Naive thymus-derived CD4-positive, alpha-beta T cell (primary cell): ENCODE measurements around the gene TGFBR3. TPM values are rescaled to one million over a fixed set of nuclear protein-coding genes. Genes with fewer than 3 reads are reported as not detected.

Experiments
- ATAC-seq: fragments of 150-1000 bp; cut with Tn5 transposase; 2 replicates; pipeline ENCODE4 v1.10.0; 2021; ENCODE audit warnings: mild to moderate bottlenecking, moderate library complexity
- CTCF ChIA-PET: fragments of 350-600 bp; sonication (Branson Sonifier 250); formaldehyde crosslinking; loops from one replicate; lab custom pipeline; 2021; ENCODE audit warnings: antibody characterized with exemption; lab: Charles Lee
- POLR2A ChIA-PET: fragments of 350-600 bp; sonication (Branson Sonifier 250); formaldehyde crosslinking; loops from one replicate; lab custom pipeline; 2021; ENCODE audit warnings: antibody characterized with exemption, inconsistent platforms; lab: Charles Lee
- DNase-seq, 9 donors: peaks; one replicate each; pipeline versions ENCODE4 v3.0.0 to v3.0.0-alpha.2; 2020 to 2022; ENCODE audit warnings: mixed read lengths in 1 of 9
- H3K27ac ChIP-seq: one replicate; pipeline ENCODE4 v1.7.0; 2013; ENCODE audit warnings: mild to moderate bottlenecking, low read depth, low read length, moderate library complexity
- H3K27me3 ChIP-seq, 2 donors: one replicate each; pipeline ENCODE4 v1.7.0; 2013; ENCODE audit warnings: low read length in 2 of 2, mild to moderate bottlenecking in 2 of 2, moderate library complexity in 2 of 2; ENCODE audit not compliant: control insufficient read depth in 2 of 2, insufficient read depth in 2 of 2
- H3K36me3 ChIP-seq, 3 experiments: 1 replicate in 2 of 3; 2 replicates in 1 of 3; pipeline ENCODE4 v1.7.0; 2013; ENCODE audit warnings: low read length in 3 of 3, mild to moderate bottlenecking in 3 of 3, moderate library complexity in 1 of 3; ENCODE audit not compliant: insufficient read depth in 3 of 3, control insufficient read depth in 2 of 3
- H3K4me1 ChIP-seq, 2 donors: one replicate each; pipeline ENCODE4 v1.7.0; 2013; ENCODE audit warnings: low read length in 2 of 2, mild to moderate bottlenecking in 2 of 2, moderate library complexity in 1 of 2; ENCODE audit not compliant: control insufficient read depth in 2 of 2, insufficient read depth in 2 of 2
- H3K4me3 ChIP-seq: 2 replicates; pipeline ENCODE4 v1.7.0; 2013; ENCODE audit warnings: mild to moderate bottlenecking, low read length
- H3K9me3 ChIP-seq, 3 experiments: 1 replicate in 2 of 3; 2 replicates in 1 of 3; pipeline ENCODE4 v1.7.0; 2013; ENCODE audit warnings: low read length in 3 of 3; ENCODE audit not compliant: control insufficient read depth in 2 of 3
- H3K27ac Mint-ChIP-seq, 9 donors: one replicate each; pipeline ENCODE4 v1.8.0; 2020 to 2022; ENCODE audit warnings: mixed read lengths in 9 of 9, mild to moderate bottlenecking in 8 of 9, moderate library complexity in 5 of 9, inconsistent platforms in 2 of 9
- H3K27me3 Mint-ChIP-seq, 5 donors: one replicate each; pipeline ENCODE4 v1.8.0; 2021 to 2022; ENCODE audit warnings: mixed read lengths in 5 of 5, mild to moderate bottlenecking in 1 of 5
- H3K36me3 Mint-ChIP-seq, 5 donors: one replicate each; pipeline ENCODE4 v1.8.0; 2020 to 2022; ENCODE audit warnings: mixed read lengths in 5 of 5, mild to moderate bottlenecking in 3 of 5, inconsistent platforms in 1 of 5
- H3K4me1 Mint-ChIP-seq, 7 donors: one replicate each; pipeline ENCODE4 v1.8.0; 2020 to 2022; ENCODE audit warnings: mixed read lengths in 7 of 7, mild to moderate bottlenecking in 3 of 7, inconsistent platforms in 1 of 7
- H3K4me3 Mint-ChIP-seq, 10 donors: one replicate each; pipeline ENCODE4 v1.8.0; 2020 to 2022; ENCODE audit warnings: mild to moderate bottlenecking in 10 of 10, mixed read lengths in 10 of 10, moderate library complexity in 6 of 10, inconsistent platforms in 2 of 10
- H3K9me3 Mint-ChIP-seq, 11 donors: one replicate each; pipeline ENCODE4 v1.8.0; 2020 to 2022; ENCODE audit warnings: mixed read lengths in 11 of 11, mild to moderate bottlenecking in 4 of 11, inconsistent platforms in 1 of 11, moderate library complexity in 1 of 11
- intact Hi-C, 2 donors: fragments of 100-400 bp; cut with micrococcal nuclease; formaldehyde crosslinking; loops; one replicate each; pipeline ENCODE4 v1.15.1; 2023
- polyA plus RNA-seq, 2 donors: library from polyadenylated mRNA; unstranded; fragments of 300-500 nt; fragmentation: Illumina TruSeq; gene quantifications; one replicate each; pipeline ENCODE4 v1.2.3, GENCODE V29; 2021
- total RNA-seq, 6 experiments: library from RNA in 5 of 6; stranded (reverse) in 5 of 6; gene quantifications; 1 replicate in 5 of 6; 2 replicates in 1 of 6; pipeline ENCODE4 v1.2.3 and lab custom pipeline; 2021 to 2026

Gene TGFBR3
- total and polyA plus RNA-seq, 7 experiments from 2014 or later: 9.4 to 36.3 (median 11.4) TPM

DNA sequence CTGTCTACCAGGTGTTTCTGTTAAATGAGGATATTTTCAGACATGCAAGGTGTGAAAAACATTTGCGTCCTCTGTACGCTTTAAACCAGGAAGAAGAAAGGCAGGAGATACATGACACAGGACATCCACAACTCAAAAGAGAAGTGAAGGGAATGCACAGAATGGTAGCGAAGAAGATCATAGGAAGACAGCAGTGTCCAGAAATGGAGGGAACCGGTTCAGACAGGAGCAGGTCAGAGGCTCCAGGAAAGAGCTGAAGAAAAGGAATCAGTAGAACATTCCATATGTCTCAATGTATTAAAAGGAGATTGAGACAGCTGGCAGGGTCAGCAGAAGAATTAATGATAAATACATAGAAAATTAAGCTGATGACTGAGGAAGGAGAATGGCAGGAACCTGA, 194.4 kb downstream of the TGFBR3 start:
- no peak for DNase-seq
- intact Hi-C loops: loop anchor here in 1 of 2 donors (2.0 kb wide), 1 partner anchor 65 kb away; no protein-coding TSS in a partner anchor
- ChIA-PET CTCF (no interaction called here), POLR2A (interaction anchor here (0.6 kb wide), 1 partner anchor 677 kb away, joined by 3 read pairs; no protein-coding TSS in a partner anchor)
- peaks cover 5 to 22% (median 7%) of the 10 kb centered on the region in 7 donors for H3K4me1 Mint-ChIP-seq
- peak overlapping the region in 1 of 9 donors; percentile 0 for H3K27ac Mint-ChIP-seq
- Histone ChIP-seq H3K27ac (no peak overlapping the region), H3K4me1 (peaks cover under 1 to 2% of the 10 kb centered on the region in 2 donors), H3K27me3 (no peaks in the 10 kb centered on the region), H3K36me3 (peaks cover 0 to 4% (median 0%) of the 10 kb centered on the region in 3 experiments), H3K9me3 (no peaks in the 10 kb centered on the region), H3K4me3 (no peak overlapping the region)
- no peaks in the 10 kb centered on the region for H3K9me3 Mint-ChIP-seq
- peaks cover 0 to 65% (median 50%) of the 10 kb centered on the region in 5 donors for H3K36me3 Mint-ChIP-seq
- ATAC-seq: no peak
- no peaks in the 10 kb centered on the region for H3K27me3 Mint-ChIP-seq
- no peak overlapping the region for H3K4me3 Mint-ChIP-seq

DNA sequence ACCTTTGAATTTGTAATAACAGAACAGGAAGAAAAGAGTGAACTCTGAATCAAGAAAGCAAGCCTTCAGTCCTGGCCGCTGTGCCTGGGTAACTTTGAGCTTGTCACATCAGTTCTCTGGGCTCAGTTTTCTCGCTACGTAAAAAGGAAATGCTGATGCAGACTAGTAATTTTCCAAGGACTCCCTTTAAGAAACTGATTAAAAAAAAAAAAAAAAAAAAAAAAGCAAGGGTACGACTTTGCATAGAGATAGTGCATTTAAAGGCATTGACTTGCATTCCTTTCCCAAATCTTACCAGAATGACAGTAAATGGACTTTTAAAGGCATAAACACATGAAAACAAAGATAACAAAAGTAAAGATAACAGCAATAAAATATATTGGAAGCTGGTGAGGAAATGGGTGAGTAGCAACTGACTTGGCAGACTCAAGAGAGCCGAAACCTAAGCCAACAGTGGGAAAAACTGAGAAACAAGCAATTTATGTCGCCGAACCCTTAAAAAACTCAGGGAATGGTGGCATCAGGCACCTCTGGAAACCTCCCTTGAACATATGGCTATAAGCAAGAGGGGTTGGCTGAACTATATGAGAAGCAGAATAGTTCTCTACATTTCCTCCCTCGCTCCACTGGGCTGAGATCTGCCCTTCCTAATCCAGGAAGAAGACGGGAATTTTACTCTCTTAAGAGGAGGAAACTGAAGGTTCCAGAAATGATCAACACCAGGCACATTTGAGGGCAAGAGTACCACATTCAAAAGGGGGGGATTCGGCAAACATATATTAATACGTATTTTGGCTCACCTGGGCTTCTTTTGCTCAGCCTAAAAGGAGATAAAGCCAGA, 196.1 kb downstream of the TGFBR3 start:
- no peak for ATAC-seq
- peaks cover 4 to 10% of the 10 kb centered on the region in 2 donors for H3K4me1 ChIP-seq
- H3K9me3 ChIP-seq: no peaks in the 10 kb centered on the region
- CTCF ChIA-PET: interaction anchor here (1.2 kb wide), 1 partner anchor 100 kb away, joined by 3 read pairs; no protein-coding TSS in a partner anchor
- no peaks in the 10 kb centered on the region for H3K27me3 Mint-ChIP-seq
- no peaks in the 10 kb centered on the region for H3K27me3 ChIP-seq
- peaks cover 4 to 29% (median 14%) of the 10 kb centered on the region in 7 donors for H3K4me1 Mint-ChIP-seq
- no peak for DNase-seq
- POLR2A ChIA-PET: no interaction called here
- no peak overlapping the region for H3K27ac ChIP-seq
- H3K4me3 ChIP-seq: no peak overlapping the region
- H3K36me3 ChIP-seq: no peaks in the 10 kb centered on the region
- peak overlapping the region in 2 of 9 donors; percentile 34 to 41 for H3K27ac Mint-ChIP-seq
- peaks cover 0 to 57% (median 39%) of the 10 kb centered on the region in 5 donors for H3K36me3 Mint-ChIP-seq
- H3K4me3 Mint-ChIP-seq: no peak overlapping the region
- H3K9me3 Mint-ChIP-seq: no peaks in the 10 kb centered on the region
- intact Hi-C loops: loop anchor here in 1 of 2 donors (2.0 kb wide), 1 partner anchor 67 kb away; no protein-coding TSS in a partner anchor

DNA sequence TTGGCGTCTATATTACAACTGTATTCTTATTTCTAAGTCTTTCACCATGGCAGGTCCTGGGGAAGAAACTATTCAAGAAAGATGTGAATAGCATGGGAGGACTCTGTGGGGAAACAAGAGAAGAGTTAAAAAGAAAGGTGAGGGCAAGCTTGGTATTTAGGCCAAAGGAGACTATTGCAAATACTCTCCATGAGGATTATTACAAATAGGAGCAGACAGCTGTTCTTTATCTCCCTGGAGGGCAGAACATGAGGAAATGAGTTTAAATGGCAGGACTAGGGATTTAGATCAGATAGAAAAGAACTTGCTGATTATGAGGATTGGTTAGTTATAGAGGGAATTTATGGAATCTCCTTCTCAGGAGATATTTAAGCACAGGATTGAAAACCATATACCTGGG, 198.5 kb downstream of the TGFBR3 start:
- H3K27me3 ChIP-seq: no peaks in the 10 kb centered on the region
- H3K27ac ChIP-seq: no peak overlapping the region
- H3K4me1 ChIP-seq: peaks cover 12 to 20% of the 10 kb centered on the region in 2 donors
- H3K9me3 ChIP-seq: no peaks in the 10 kb centered on the region
- Mint-ChIP-seq H3K36me3 (peaks cover 0 to 43% (median 25%) of the 10 kb centered on the region in 5 donors), H3K9me3 (no peaks in the 10 kb centered on the region), H3K4me3 (no peak overlapping the region), H3K27me3 (no peaks in the 10 kb centered on the region), H3K4me1 (peaks cover 13 to 44% (median 24%) of the 10 kb centered on the region in 7 donors), H3K27ac (peak overlapping the region in 1 of 9 donors; percentile 13)
- H3K4me3 ChIP-seq: no peak overlapping the region
- ATAC-seq (no peak), DNase-seq (no peak)
- ChIA-PET CTCF (no interaction called here), POLR2A (no interaction called here)
- intact Hi-C loops: no loop called here
- H3K36me3 ChIP-seq: no peaks in the 10 kb centered on the region

DNA sequence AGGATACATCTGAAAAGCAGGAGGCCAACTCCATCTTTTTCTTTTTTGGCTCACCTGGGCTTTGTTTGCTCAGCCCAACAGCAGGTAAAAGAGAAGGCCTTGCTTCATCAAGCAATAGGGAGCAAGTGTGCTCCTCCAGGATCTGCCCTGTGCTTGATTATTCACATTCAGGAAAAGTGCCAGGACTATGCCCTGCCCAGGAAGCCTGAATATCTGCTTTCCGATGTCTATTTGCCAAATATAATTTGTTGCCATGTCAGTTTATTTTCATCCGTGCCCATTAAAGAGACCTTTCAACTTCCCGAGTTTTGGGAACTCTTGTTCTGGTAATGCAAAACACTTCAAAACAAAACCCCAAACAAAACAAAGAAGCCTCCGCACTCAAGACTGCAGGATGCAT, 200.0 kb downstream of the TGFBR3 start:
- H3K4me3 ChIP-seq: no peak overlapping the region
- CTCF ChIA-PET: no interaction called here
- H3K9me3 ChIP-seq: no peaks in the 10 kb centered on the region
- Mint-ChIP-seq H3K4me1 (peaks cover 13 to 44% (median 24%) of the 10 kb centered on the region in 7 donors), H3K4me3 (no peak overlapping the region), H3K27me3 (no peaks in the 10 kb centered on the region), H3K27ac (peak overlapping the region in 2 of 9 donors; percentile 10 to 81), H3K9me3 (no peaks in the 10 kb centered on the region), H3K36me3 (peaks cover 0 to 40% (median 14%) of the 10 kb centered on the region in 5 donors)
- intact Hi-C loops: no loop called here
- ATAC-seq (no peak), DNase-seq (no peak)
- no peaks in the 10 kb centered on the region for H3K27me3 ChIP-seq
- H3K27ac ChIP-seq: no peak overlapping the region
- H3K4me1 ChIP-seq: peaks cover 12 to 20% of the 10 kb centered on the region in 2 donors
- POLR2A ChIA-PET: interaction anchor here (0.6 to 0.9 kb wide), 3 partner anchors 110 to 286 kb away, joined by 3 read pairs; no protein-coding TSS in a partner anchor
- H3K36me3 ChIP-seq: no peaks in the 10 kb centered on the region

DNA sequence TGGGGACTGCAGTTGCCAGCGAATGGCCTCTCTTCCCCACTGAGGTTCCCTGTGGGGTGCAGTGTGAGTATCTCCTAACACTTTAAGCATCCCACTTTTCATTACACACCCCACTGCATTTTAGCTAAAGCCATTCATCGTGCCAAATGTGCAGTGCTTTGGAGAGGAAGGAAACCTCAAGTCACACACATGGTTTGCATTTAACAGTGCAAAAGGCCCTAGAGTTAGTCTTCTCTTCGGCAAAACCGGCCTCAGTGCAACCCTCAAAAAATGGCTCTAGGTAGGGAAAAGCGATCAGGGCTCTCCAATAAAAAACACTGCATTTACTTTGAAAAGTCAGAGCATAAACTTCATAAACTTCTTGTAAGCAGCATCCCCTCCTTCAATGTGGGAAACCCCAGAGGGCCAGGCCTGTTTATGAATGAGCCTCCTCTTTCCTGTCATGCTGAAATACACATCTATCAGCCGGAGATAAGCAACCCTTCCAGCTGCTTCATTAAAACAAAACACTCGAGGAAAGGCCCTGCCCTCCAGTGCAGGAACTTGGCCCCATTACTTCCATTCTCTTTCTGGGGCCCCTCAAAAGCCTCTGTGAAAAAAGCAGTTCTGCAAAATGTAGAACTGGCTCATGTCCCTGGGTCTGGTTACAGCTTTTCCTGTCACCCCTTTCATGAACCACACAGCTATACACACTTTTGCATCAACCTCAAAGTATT, 201.3 kb downstream of the TGFBR3 start:
- Mint-ChIP-seq H3K27ac (peak overlapping the region; percentile 16 to 90 (median 81)), H3K27me3 (no peaks in the 10 kb centered on the region), H3K9me3 (no peaks in the 10 kb centered on the region), H3K4me3 (peak overlapping the region in 8 of 10 donors; percentile 39 to 64 (median 54)), H3K4me1 (peaks cover 13 to 52% (median 24%) of the 10 kb centered on the region in 7 donors), H3K36me3 (peaks cover 0 to 40% (median 17%) of the 10 kb centered on the region in 5 donors)
- intact Hi-C loops: loop anchor here (1.0 to 5.0 kb wide), 2 partner anchors 13 to 172 kb away; no protein-coding TSS in a partner anchor
- peak in 6 of 9 donors; percentile 5 to 44 (median 22) for DNase-seq
- ATAC-seq: peak; percentile 70
- Histone ChIP-seq H3K4me1 (peaks cover 12 to 20% of the 10 kb centered on the region in 2 donors), H3K36me3 (no peaks in the 10 kb centered on the region), H3K4me3 (no peak overlapping the region), H3K27ac (no peak overlapping the region), H3K9me3 (no peaks in the 10 kb centered on the region), H3K27me3 (no peaks in the 10 kb centered on the region)
- POLR2A ChIA-PET: interaction anchor here (0.8 kb wide), 1 partner anchor 33 kb away, joined by 3 read pairs; no protein-coding TSS in a partner anchor
- CTCF ChIA-PET: no interaction called here

DNA sequence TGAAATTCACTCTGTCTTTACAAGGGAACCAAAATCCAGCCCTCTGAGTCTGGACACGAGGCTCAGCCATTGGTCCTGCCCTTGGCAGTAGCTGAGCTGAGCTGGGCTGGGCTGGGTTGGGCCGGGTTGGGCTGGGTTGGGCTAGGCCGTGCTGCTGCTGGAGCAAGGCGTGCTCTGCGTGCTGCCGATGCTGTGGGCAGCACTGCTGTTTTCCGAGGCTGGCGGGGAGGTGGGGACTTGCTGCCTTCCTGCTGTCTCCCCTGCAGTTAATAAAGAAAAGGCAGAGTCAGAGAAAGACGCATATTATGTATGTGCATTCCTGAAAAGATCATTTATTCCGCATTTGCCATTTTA, 202.4 kb downstream of the TGFBR3 start:
- CTCF ChIA-PET: no interaction called here

More for the DNA sequence above, 202.4 kb downstream of the TGFBR3 start:
- H3K27ac Mint-ChIP-seq: no peak overlapping the region
- no peaks in the 10 kb centered on the region for H3K9me3 Mint-ChIP-seq
- no peak overlapping the region for H3K4me3 Mint-ChIP-seq
- no peak overlapping the region for H3K4me3 ChIP-seq
- peaks cover 0 to 34% (median 11%) of the 10 kb centered on the region in 5 donors for H3K36me3 Mint-ChIP-seq
- ATAC-seq (no peak), DNase-seq (no peak)
- no peaks in the 10 kb centered on the region for H3K9me3 ChIP-seq
- H3K36me3 ChIP-seq: no peaks in the 10 kb centered on the region
- POLR2A ChIA-PET: no interaction called here
- no peaks in the 10 kb centered on the region for H3K27me3 Mint-ChIP-seq
- H3K27me3 ChIP-seq: no peaks in the 10 kb centered on the region
- no peak overlapping the region for H3K27ac ChIP-seq
- peaks cover 12 to 20% of the 10 kb centered on the region in 2 donors for H3K4me1 ChIP-seq
- peaks cover 13 to 52% (median 20%) of the 10 kb centered on the region in 7 donors for H3K4me1 Mint-ChIP-seq
- intact Hi-C loops: loop anchor here in 1 of 2 donors (5.0 kb wide), 1 partner anchor 171 kb away; no protein-coding TSS in a partner anchor
